SIG-M5 treated with dmso at 0.1 percent for 504 hours (cell line): ENCODE measurements around the gene FOLR2.
"Not testable (repeated sequence)": the region's sequence is repeated elsewhere in the genome, so short reads cannot be mapped to it uniquely, and the experiment has no call there.

Source experiments
- DNase-seq: peaks from one replicate; lab custom pipeline; 2025; ENCODE audit not compliant: unreplicated experiment; lab: John Stamatoyannopoulos, UW

The FOLR2 gene

DNA sequence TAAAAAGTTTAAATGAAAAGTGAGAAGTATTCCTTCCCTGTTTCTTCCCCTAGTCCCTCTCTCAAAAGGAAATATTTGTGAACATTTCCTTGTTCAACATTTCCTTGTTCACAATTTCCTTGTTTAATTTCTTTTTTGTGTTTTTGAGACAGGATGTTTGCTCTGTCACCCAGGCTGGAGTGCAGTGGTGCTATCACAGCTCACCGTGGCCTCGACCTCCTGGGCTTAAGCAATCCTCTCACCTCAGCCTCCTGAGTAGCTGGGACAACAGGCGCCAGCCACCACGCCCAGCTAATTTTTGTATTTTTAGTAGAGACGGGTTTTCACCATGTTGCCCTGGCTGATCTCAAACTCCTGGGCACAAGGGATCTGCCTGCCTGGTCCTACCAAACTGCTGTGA lies 50.4 kb downstream of the FOLR2 start:
- not testable (repeated sequence) for DNase-seq

DNA sequence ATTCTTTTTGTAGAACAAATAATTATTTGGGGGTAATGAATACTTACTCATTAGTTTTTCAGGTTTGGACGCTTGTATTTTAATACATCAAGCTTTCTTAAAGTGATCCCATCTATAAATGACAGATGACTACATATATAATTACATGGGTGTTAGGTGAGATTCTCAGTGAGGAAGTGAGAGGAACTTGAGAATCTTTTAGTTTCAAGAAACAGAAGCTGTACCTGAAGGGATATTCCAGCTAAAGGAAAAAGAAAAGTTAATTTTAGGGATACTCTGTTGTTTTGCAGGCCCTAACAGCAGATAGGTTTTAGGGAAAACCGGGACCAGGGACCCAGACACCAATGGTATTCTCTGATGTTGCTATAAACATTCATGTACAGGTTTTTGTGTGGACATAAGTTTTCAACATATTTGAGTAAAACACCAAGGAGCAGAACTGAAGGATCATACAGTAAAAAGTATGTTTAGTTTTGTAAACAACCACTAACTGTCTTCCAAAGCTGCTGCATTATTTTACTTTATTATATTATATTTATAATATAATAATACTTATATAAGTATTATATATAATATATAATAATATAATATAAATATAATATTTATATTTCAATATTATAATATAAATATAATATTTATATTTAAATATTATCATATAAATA lies 51.5 kb downstream of the FOLR2 start:
- DNase-seq = no peak
